K562 treated with DMSO at 1 percent for 24 hours (cell line): ENCODE data around the gene IL32. TPM values are rescaled to one million over a fixed set of nuclear protein-coding genes. Genes with fewer than 3 reads are reported as not detected.

Source experiments
- total RNA-seq: library from RNA; unstranded; fragments of 300-600 nt; gene quantifications from 2 replicates; pipeline ENCODE4 v1.2.3, GENCODE V29; 2022; ENCODE audit warnings: low read depth; ENCODE audit not compliant: insufficient read depth

Gene IL32, protein sequence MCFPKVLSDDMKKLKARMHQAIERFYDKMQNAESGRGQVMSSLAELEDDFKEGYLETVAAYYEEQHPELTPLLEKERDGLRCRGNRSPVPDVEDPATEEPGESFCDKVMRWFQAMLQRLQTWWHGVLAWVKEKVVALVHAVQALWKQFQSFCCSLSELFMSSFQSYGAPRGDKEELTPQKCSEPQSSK
- 49.1 and 56.4 TPM in 2 replicates for total RNA-seq

DNA sequence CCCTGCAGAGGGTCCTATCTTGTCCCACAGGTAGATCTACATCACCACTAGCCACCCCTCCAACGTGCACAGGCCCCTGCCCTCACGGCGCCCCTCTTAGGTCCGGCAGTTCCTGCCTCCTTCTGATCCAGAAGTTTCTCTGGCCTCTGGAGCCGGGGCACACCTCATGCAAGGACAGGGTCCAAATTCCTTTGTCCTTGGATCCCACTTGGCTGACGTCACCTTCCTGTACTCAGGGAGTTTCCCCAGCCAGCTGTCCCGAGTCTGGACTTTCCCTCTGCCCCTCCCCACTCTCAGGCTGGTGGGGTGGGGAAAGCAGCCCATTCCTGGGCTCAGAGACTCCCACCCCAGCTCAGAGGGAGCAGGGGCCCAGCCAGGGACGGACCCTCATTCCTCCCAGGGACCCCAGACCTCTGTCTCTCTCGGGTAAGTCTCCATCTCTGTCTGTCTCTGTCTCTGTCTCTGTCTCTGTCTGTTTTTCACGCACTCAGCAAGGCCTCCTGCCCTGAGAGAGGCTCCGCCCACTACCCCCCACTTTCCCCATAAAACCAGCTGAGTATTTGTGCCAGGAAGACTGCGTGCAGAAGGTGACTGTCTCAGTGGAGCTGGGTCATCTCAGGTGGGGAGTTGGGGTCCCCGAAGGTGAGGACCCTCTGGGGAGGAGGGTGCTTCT lies at the start of gene IL32:
Gene IL32, plus strand, starts transcription at position 572 of the 673 bp plus-strand sequence. CDS start 172 bp downstream, outside the sequence.

DNA sequence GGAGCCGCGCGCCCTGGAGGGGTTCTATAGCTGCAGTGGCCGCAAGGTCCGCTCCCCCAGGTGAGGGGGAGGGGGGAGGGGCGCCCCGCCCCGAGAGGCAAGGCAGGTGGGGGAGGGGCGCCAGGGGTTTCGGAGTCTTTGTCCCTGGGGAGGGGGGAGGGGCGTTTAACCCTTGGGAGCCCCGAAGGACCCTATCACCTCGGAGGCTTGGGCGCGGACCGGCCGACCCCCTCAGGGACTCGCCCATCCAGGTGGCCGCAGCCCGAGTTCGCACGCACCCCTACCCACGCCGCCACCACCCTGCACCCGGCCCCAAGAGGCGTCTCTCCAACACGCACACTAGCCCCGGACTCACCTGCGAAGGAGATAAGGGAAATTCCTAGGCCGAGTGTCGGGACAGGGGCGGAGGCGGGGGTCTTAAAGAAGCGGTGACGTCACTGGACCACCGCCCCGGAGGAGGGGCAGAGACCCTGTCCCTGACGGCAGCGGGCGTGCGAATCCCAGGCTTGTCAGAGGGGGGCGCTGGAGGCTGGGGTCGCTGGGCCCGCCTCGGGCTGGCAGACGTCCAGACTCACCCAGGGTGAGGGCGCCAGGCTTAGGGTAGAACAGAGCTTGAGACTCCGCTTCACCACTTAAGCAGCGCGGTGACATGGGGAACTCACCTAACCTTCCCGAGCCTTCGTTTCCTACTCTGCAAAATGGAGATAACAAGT lies 47.5 kb upstream of the IL32 start, which contains the start of gene CLDN6:
Gene CLDN6, minus strand, starts transcription at position 390 of the 713 bp plus-strand sequence. CDS start 2,162 bp downstream, outside the sequence.

GRCh38 chr16:3020247-3020603 lies 45.2 kb upstream of the IL32 start, which contains the start of gene TNFRSF12A:
Gene TNFRSF12A (plus strand): TSS chr16:3020368. CDS start chr16:3020398, 30 bp downstream.

GRCh38 chr16:3023669-3024478 lies 41.6 kb upstream of the IL32 start, which contains the start of the genes HCFC1R1 and THOC6:
Gene HCFC1R1 (minus strand): TSS chr16:3023942. CDS start chr16:3023941, 1 bp downstream.
Gene THOC6 (plus strand): TSS chr16:3024035. CDS start chr16:3024327, 292 bp downstream.

DNA sequence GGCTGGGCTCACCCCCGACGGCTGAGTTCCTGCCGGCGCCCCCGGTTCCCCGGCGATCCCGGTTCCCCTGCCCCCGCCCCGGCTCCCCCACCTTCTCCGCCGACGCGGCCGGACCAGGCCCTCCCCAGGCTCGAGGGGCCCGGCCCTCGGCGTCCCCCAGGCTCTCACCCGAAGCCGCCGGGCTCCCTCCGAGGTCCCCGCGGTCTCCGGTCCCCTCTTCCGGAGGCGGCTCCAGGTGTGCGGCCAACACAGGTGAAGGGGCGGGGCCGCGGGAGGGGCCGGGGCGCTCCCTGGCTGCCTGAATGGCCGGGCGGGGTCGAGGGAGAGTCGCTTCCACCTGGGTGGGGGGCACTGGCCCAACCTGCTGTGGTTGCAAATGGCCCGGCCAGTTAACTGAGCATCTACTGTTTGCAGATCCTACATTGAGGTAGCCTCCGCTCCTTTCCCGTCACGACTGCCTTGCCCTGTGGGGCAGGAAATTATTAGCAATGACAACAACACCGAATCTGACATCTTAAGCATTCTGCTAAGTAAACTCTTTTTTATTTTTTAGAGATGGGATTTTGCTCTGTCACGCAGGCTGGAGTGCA lies 28.6 kb upstream of the IL32 start, which contains the start of gene BICDL2:
Gene BICDL2, minus strand, starts transcription at position 219 of the 590 bp plus-strand sequence. CDS start 1,448 bp downstream, outside the sequence.

GRCh38 chr16:3045758-3046640 lies 19.4 kb upstream of the IL32 start, which contains the start of gene MMP25:
Gene MMP25 (plus strand): TSS chr16:3046561. CDS start chr16:3046918, 357 bp downstream.

DNA sequence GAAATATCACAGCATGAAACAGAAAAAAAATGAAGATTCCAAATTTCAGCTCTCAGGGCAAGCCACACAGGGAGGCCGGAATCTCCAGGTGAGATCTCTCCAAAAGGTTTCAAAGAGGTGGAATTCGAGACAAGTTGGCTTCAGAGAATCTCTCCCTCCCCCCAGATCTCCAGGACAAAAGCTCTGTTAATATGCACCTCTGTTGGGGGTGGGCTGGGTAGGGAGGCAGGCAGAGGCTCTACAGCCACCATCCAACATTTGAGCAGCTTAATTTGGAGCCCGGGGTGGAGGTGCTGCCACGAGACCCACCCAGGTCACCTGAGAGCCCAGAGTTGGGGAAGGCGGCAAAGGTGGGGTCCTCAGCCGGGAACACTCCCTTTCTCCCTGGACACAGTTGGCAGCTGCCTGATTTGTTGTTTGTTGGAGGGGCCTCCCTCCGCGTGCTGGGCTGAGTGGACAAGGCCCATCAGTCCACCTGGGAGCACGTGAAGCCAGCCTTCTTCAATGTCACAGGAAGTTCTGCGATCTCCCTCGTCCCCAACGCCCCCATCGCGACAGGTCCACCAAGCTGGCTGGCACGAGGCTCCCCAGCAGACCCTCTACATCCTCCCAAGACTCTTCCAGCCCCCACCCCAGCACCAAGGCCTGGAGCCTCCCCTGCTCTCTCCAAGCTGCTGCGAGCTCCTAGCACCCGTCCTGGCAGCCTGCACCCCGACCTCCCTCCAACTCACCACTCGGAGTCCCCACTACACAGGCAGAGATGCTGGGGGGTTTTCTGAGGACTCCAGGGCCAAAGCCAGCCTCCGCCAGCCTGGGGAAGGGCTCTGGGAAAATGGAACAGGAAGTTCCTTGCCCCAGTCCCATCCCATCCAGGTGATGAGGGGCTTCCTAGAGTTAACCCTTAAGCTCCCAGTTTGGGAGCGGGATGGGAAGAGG lies 33.3 kb downstream of the IL32 start, which contains the start of gene ZSCAN10:
Gene ZSCAN10, minus strand, starts transcription at position 836 of the 936 bp plus-strand sequence. CDS start 6,357 bp downstream, outside the sequence.

DNA sequence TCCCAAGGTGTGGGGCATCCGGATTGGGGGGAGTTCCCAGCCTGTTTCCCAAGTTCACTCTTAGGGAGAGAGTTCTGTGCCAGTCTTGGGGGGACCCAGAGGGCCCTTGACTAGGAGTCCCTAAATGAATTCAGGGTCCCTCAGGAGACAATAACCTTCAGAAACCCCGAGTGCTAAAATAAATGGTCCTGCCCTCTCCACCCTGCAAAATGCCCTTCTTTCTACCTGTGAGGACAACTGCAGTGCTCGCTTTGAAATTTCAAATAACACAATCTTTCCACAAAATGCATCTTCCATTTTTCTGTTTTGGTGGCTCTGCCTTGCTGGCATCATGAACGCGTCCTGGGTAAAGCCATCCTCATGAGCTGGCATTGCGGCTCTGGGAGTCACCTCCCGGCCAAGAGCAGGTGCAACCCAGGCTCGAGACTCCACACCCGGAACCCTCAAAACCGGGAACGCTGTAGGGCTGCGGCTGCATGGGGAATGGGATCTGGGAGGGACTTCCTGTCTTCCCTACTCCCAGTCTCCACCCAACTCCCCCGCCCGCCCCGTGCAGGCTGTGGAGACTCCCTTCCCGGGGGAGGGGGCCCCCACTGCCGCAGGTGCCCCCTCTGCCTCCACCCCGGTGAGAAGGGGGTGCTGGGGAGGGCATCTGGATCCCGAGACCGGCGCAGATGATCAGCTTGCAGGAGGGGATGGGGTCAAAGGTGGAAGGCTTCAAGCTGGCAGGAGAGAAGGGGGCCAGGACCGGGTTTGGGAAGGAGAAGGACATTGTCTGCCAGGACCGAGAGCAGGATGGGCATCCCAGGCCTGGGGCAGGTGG lies 46.8 kb downstream of the IL32 start, which contains the start of gene ZNF205:
Gene ZNF205, plus strand, starts transcription at position 529 of the 823 bp plus-strand sequence. CDS start 845 bp downstream, outside the sequence.

Other genes starting within 250 kb of the IL32 start
- gene PRSS21, start 248.4 kb upstream of the IL32 start, total RNA-seq = 74.1 and 76.0 TPM in 2 replicates
- gene ZG16B, start 235.3 kb upstream of the IL32 start, total RNA-seq = 0.71 and 1.5 TPM in 2 replicates
- not detected in 2 replicates for gene PRSS22, start 207.5 kb upstream of the IL32 start, total RNA-seq
- gene FLYWCH2, start 182.4 kb upstream of the IL32 start, total RNA-seq = 107 TPM in 2 replicates
- gene FLYWCH1, start 153.7 kb upstream of the IL32 start, total RNA-seq = 46.3 and 51.2 TPM in 2 replicates
- 1.3 and 2.2 TPM in 2 replicates for gene KREMEN2, start 101.4 kb upstream of the IL32 start, total RNA-seq
- gene PAQR4, start 96.3 kb upstream of the IL32 start, total RNA-seq = 25.2 and 30.8 TPM in 2 replicates
- gene PKMYT1, start 85.2 kb upstream of the IL32 start, total RNA-seq = 168 and 199 TPM in 2 replicates
- gene CLDN9, start 52.7 kb upstream of the IL32 start, total RNA-seq = 4.3 and 4.5 TPM in 2 replicates
- gene CLDN6, start 47.5 kb upstream of the IL32 start, total RNA-seq = 0.65 and 0.76 TPM in 2 replicates
- 41.1 and 48.6 TPM in 2 replicates for gene TNFRSF12A, start 45.3 kb upstream of the IL32 start, total RNA-seq
- 37.4 and 38.2 TPM in 2 replicates for gene HCFC1R1, start 41.7 kb upstream of the IL32 start, total RNA-seq
- 41.2 and 42.6 TPM in 2 replicates for gene THOC6, start 41.6 kb upstream of the IL32 start, total RNA-seq
- not detected in 2 replicates for gene BICDL2, start 28.7 kb upstream of the IL32 start, total RNA-seq
- 0.31 and 1.0 TPM in 2 replicates for gene MMP25, start 19.1 kb upstream of the IL32 start, total RNA-seq
- gene ZSCAN10, start 33.7 kb downstream of the IL32 start, total RNA-seq = not detected in 2 replicates
- 33.8 and 35.1 TPM in 2 replicates for gene ZNF205, start 46.9 kb downstream of the IL32 start, total RNA-seq
- 27.1 and 27.7 TPM in 2 replicates for gene ZNF213, start 69.4 kb downstream of the IL32 start, total RNA-seq
- gene OR1F1, start 122.6 kb downstream of the IL32 start, total RNA-seq = not detected in 2 replicates
- gene ZNF200, start 169.5 kb downstream of the IL32 start, total RNA-seq = 6.6 and 8.7 TPM in 2 replicates
- gene MEFV, start 191.0 kb downstream of the IL32 start, total RNA-seq = not detected in 2 replicates
- 51.0 and 56.4 TPM in 2 replicates for gene ZNF263, start 217.9 kb downstream of the IL32 start, total RNA-seq
- gene TIGD7, start 239.8 kb downstream of the IL32 start, total RNA-seq = 0.80 and 2.4 TPM in 2 replicates
- 9.7 and 10.9 TPM in 2 replicates for gene ZNF75A, start 239.9 kb downstream of the IL32 start, total RNA-seq